Activated CD8-positive, alpha-beta T cell treated with anti-CD3 and anti-CD28 coated beads, Interleukin-2, amount 10 ng/mL, durations not matched to agents 7 days and 5 days (primary cell): ENCODE measurements around the gene SLC36A2. TPM values are rescaled to one million over a fixed set of nuclear protein-coding genes. Genes with fewer than 3 reads are reported as not detected.
"Not testable (repeated sequence)": the region's sequence is repeated elsewhere in the genome, so short reads cannot be mapped to it uniquely, and the experiment has no call there.

Experiments used
- ATAC-seq: fragments of 150-1000 bp; cut with Tn5 transposase; one replicate; pipeline ENCODE4 v1.10.0; 2021; ENCODE audit warnings: moderate library complexity
- CTCF ChIA-PET: fragments of 350-600 bp; sonication (Branson Sonifier 250); formaldehyde crosslinking; loops from one replicate; lab custom pipeline; 2021; ENCODE audit warnings: antibody characterized with exemption; lab: Charles Lee
- POLR2A ChIA-PET: fragments of 350-600 bp; sonication (Branson Sonifier 250); formaldehyde crosslinking; loops from one replicate; lab custom pipeline; 2021; ENCODE audit warnings: antibody characterized with exemption; lab: Charles Lee
- DNase-seq: peaks from one replicate; pipeline ENCODE4 v3.0.0-alpha.2; 2020
- H3K27ac Mint-ChIP-seq: one replicate; pipeline ENCODE4 v1.8.0; 2021; ENCODE audit warnings: mild to moderate bottlenecking, mixed read lengths
- H3K27me3 Mint-ChIP-seq: one replicate; pipeline ENCODE4 v1.8.0; 2021; ENCODE audit warnings: low read depth, mixed read lengths
- H3K36me3 Mint-ChIP-seq: one replicate; pipeline ENCODE4 v1.8.0; 2021; ENCODE audit warnings: low read depth, mixed read lengths
- H3K4me1 Mint-ChIP-seq: one replicate; pipeline ENCODE4 v1.8.0; 2021; ENCODE audit warnings: low read depth, mixed read lengths
- H3K4me3 Mint-ChIP-seq: one replicate; pipeline ENCODE4 v1.8.0; 2021; ENCODE audit warnings: mild to moderate bottlenecking, mixed read lengths
- H3K9me3 Mint-ChIP-seq: one replicate; pipeline ENCODE4 v1.8.0; 2022; ENCODE audit warnings: mixed read lengths; ENCODE audit not compliant: insufficient read depth
- total RNA-seq, 2 experiments: library from RNA; stranded (reverse); gene quantifications; one replicate each; pipeline ENCODE4 v1.2.3, GENCODE V29; 2021

The SLC36A2 gene
- total RNA-seq, 2 experiments from 2014 or later = not detected

GRCh38 chr5:151320481-151320880 is 26.9 kb downstream of the SLC36A2 start:
- Mint-ChIP-seq H3K4me1 (no peaks in the 10 kb centered on the region), H3K27me3 (peaks cover 11% of the 10 kb centered on the region), H3K27ac (no peak overlapping the region), H3K9me3 (no peaks in the 10 kb centered on the region), H3K36me3 (no peaks in the 10 kb centered on the region), H3K4me3 (no peak overlapping the region)
- ChIA-PET POLR2A (no interaction called here), CTCF (no interaction called here)
- DNase-seq = no peak
- no peak for ATAC-seq

- ATAC-seq (no peak), DNase-seq (no peak)
- peaks cover 17% of the 10 kb centered on the region for H3K27me3 Mint-ChIP-seq
- H3K27ac Mint-ChIP-seq = no peak overlapping the region
- POLR2A ChIA-PET = no interaction called here
- no peaks in the 10 kb centered on the region for H3K4me1 Mint-ChIP-seq
- no peaks in the 10 kb centered on the region for H3K9me3 Mint-ChIP-seq
- H3K4me3 Mint-ChIP-seq = no peak overlapping the region
- CTCF ChIA-PET = no interaction called here
- H3K36me3 Mint-ChIP-seq = no peaks in the 10 kb centered on the region
Measured at GRCh38 chr5:151318850-151319732, 28.3 kb downstream of the SLC36A2 start.

- ATAC-seq = no peak
- Mint-ChIP-seq H3K36me3 (no peaks in the 10 kb centered on the region), H3K9me3 (no peaks in the 10 kb centered on the region), H3K27me3 (peaks cover 21% of the 10 kb centered on the region), H3K4me3 (no peak overlapping the region), H3K4me1 (no peaks in the 10 kb centered on the region), H3K27ac (no peak overlapping the region)
- CTCF ChIA-PET = interaction anchor here (0.7 to 1.4 kb wide), 4 partner anchors 53 to 252 kb away, joined by 3 to 6 read pairs (median 4); no protein-coding TSS in a partner anchor
- POLR2A ChIA-PET = no interaction called here
- no peak for DNase-seq
Measured at GRCh38 chr5:151317871-151318270, 29.5 kb downstream of the SLC36A2 start.

GRCh38 chr5:151315998-151316597 is 31.3 kb downstream of the SLC36A2 start:
- peak; percentile 64 for DNase-seq
- Mint-ChIP-seq H3K36me3 (no peaks in the 10 kb centered on the region), H3K27ac (no peak overlapping the region), H3K27me3 (peaks cover 21% of the 10 kb centered on the region), H3K9me3 (peaks cover 2% of the 10 kb centered on the region), H3K4me1 (no peaks in the 10 kb centered on the region), H3K4me3 (no peak overlapping the region)
- ATAC-seq = peak; percentile 85
- ChIA-PET CTCF (interaction anchor here (0.6 to 1.5 kb wide), 22 partner anchors 15 to 336 kb away, joined by 3 to 9 read pairs (median 4); partner anchors contain the start of genes CCDC69 and GM2A), POLR2A (interaction anchor here (0.5 kb wide), 1 partner anchor 334 kb away, joined by 3 read pairs; no protein-coding TSS in a partner anchor)

- Mint-ChIP-seq H3K27me3 (peaks cover 17% of the 10 kb centered on the region), H3K4me3 (no peak overlapping the region), H3K27ac (no peak overlapping the region), H3K4me1 (no peaks in the 10 kb centered on the region), H3K36me3 (no peaks in the 10 kb centered on the region), H3K9me3 (peaks cover 6% of the 10 kb centered on the region)
- no peak for ATAC-seq
- ChIA-PET CTCF (no interaction called here), POLR2A (no interaction called here)
- no peak for DNase-seq
Measured at GRCh38 chr5:151313357-151313756, 34.0 kb downstream of the SLC36A2 start.

GRCh38 chr5:151312756-151313324 is 34.5 kb downstream of the SLC36A2 start:
- Mint-ChIP-seq H3K27me3 (peaks cover 19% of the 10 kb centered on the region), H3K4me3 (no peak overlapping the region), H3K4me1 (no peaks in the 10 kb centered on the region), H3K36me3 (no peaks in the 10 kb centered on the region), H3K9me3 (peaks cover 6% of the 10 kb centered on the region), H3K27ac (no peak overlapping the region)
- ChIA-PET POLR2A (no interaction called here), CTCF (no interaction called here)
- DNase-seq = no peak
- ATAC-seq = no peak

GRCh38 chr5:151310932-151311331 is 36.4 kb downstream of the SLC36A2 start:
- ChIA-PET CTCF (no interaction called here), POLR2A (no interaction called here)
- H3K27ac Mint-ChIP-seq = no peak overlapping the region
- DNase-seq (no peak), ATAC-seq (no peak)
- peaks cover 6% of the 10 kb centered on the region for H3K9me3 Mint-ChIP-seq
- H3K36me3 Mint-ChIP-seq = no peaks in the 10 kb centered on the region
- H3K27me3 Mint-ChIP-seq = peaks cover 18% of the 10 kb centered on the region
- H3K4me1 Mint-ChIP-seq = no peaks in the 10 kb centered on the region
- H3K4me3 Mint-ChIP-seq = no peak overlapping the region

- H3K27me3 Mint-ChIP-seq = peaks cover 22% of the 10 kb centered on the region
- H3K27ac Mint-ChIP-seq, CTCF ChIA-PET, ATAC-seq, H3K4me3 Mint-ChIP-seq, H3K9me3 Mint-ChIP-seq, H3K36me3 Mint-ChIP-seq, H3K4me1 Mint-ChIP-seq, DNase-seq, POLR2A ChIA-PET: not testable (repeated sequence)
Measured at GRCh38 chr5:151309821-151310220, 37.5 kb downstream of the SLC36A2 start.

- peaks cover 20% of the 10 kb centered on the region for H3K27me3 Mint-ChIP-seq
- H3K4me3 Mint-ChIP-seq, H3K36me3 Mint-ChIP-seq, H3K27ac Mint-ChIP-seq, H3K4me1 Mint-ChIP-seq, DNase-seq, H3K9me3 Mint-ChIP-seq, POLR2A ChIA-PET, ATAC-seq, CTCF ChIA-PET: not testable (repeated sequence)
Measured at GRCh38 chr5:151309266-151309665, 38.1 kb downstream of the SLC36A2 start.

GRCh38 chr5:151303666-151304065 is 43.7 kb downstream of the SLC36A2 start, which contains the start of gene SLC36A3:
SLC36A3 (minus strand) TSS chr5:151303766; CDS start chr5:151303354, 412 bp downstream.
- no peak for ATAC-seq
- DNase-seq = no peak
- Mint-ChIP-seq H3K27ac (no peak within 1 kb of the TSS), H3K27me3 (peaks cover 32% of the 10 kb centered on the region), H3K36me3 (no peaks in the 10 kb centered on the region), H3K4me1 (no peaks in the 10 kb centered on the region), H3K4me3 (no peak within 1 kb of the TSS), H3K9me3 (no peaks in the 10 kb centered on the region)
- POLR2A ChIA-PET = no interaction called here
- CTCF ChIA-PET = no interaction called here

GRCh38 chr5:151298063-151298855 is 49.1 kb downstream of the SLC36A2 start:
- ATAC-seq (no peak), DNase-seq (no peak)
- Mint-ChIP-seq H3K4me1 (no peaks in the 10 kb centered on the region), H3K9me3 (no peaks in the 10 kb centered on the region), H3K27ac (no peak overlapping the region), H3K36me3 (no peaks in the 10 kb centered on the region), H3K27me3 (peaks cover 21% of the 10 kb centered on the region), H3K4me3 (no peak overlapping the region)
- ChIA-PET CTCF (no interaction called here), POLR2A (no interaction called here)
